ENCODE measurements around the gene FOXP1. TPM values are rescaled to one million over a fixed set of nuclear protein-coding genes. Genes with fewer than 3 reads are reported as not detected.
A peak's percentile ranks its signal among the peaks of the same experiment; 100 is the strongest.

The FOXP1 gene
- total and polyA plus RNA-seq, 3 experiments from 2014 or later: 142 to 185 (median 147) TPM

DNA sequence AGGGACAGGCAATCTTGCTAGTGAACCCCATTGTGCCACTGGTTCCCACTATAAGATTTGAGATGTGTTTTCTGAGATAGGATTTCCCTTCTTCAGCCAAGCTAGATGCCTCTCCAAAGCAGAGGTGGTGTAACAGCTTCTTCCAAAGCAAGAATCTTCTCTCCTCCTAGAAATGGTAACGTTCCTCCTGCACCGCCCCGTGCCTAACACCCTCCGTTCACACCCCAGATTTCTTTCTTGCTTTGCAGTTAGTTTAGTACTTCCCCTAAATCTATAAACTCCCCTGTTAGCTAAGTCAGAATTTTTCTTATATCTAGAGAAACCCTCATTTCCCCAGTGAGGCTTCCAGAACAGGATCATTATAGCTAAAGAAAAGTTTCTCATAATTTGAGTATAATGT, 653.5 kb downstream of the FOXP1 start:
- H3K9me3 ChIP-seq (ENCODE audit: low read length): no peaks in the 10 kb centered on the region
- ChIA-PET POLR2A (no interaction called here), CTCF (no interaction called here)
- Mint-ChIP-seq H3K36me3 (peaks cover 0 to 4% (median 0%) of the 10 kb centered on the region in 3 donors), H3K27ac (no peak overlapping the region), H3K4me3 (no peak overlapping the region), H3K9me3 (no peaks in the 10 kb centered on the region), H3K4me1 (peaks cover 4 to 7% (median 5%) of the 10 kb centered on the region in 3 donors), H3K27me3 (no peaks in the 10 kb centered on the region)
- no peak for DNase-seq
- H3K27me3 ChIP-seq (ENCODE audit: insufficient read depth, low read length, poor library complexity, severe bottlenecking): no peaks in the 10 kb centered on the region
- no peak overlapping the region for H3K27ac ChIP-seq (ENCODE audit: low read depth, low read length)
- H3K36me3 ChIP-seq (ENCODE audit: insufficient read depth, low read length): no peaks in the 10 kb centered on the region
- H3K4me3 ChIP-seq (ENCODE audit: low read length): no peak overlapping the region
- H3K4me1 ChIP-seq (ENCODE audit: insufficient read depth, low read length): no peaks in the 10 kb centered on the region

DNA sequence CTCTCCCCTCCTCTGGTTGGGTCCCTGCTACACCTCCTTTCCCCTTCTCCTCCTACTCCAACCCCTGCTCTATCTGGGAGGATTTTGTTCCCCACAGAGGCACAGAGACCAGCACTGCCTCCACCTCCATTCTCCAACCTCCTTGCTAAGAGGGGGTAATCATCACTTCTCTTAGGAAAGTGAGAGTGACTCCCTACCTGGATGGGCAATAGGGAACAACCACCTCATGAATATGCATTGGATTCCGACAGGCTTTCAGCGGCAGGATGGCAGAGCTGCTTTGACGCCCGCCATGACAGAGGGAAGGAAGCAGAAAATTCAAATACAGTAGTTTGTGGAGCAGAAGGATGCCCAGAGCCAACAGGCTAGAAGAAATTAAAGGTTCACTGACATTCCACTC, 656.3 kb downstream of the FOXP1 start:
- H3K9me3 Mint-ChIP-seq: peaks cover 0 to 8% (median 0%) of the 10 kb centered on the region in 5 donors
- H3K4me3 ChIP-seq (ENCODE audit: low read length): no peak overlapping the region
- no peaks in the 10 kb centered on the region for H3K4me1 ChIP-seq (ENCODE audit: insufficient read depth, low read length)
- ChIA-PET POLR2A (no interaction called here), CTCF (no interaction called here)
- H3K9me3 ChIP-seq (ENCODE audit: low read length): no peaks in the 10 kb centered on the region
- no peak overlapping the region for H3K4me3 Mint-ChIP-seq
- H3K4me1 Mint-ChIP-seq: no peaks in the 10 kb centered on the region
- no peak for DNase-seq
- H3K36me3 ChIP-seq (ENCODE audit: insufficient read depth, low read length): no peaks in the 10 kb centered on the region
- no peaks in the 10 kb centered on the region for H3K27me3 ChIP-seq (ENCODE audit: insufficient read depth, low read length, poor library complexity, severe bottlenecking)
- peaks cover 0 to 4% (median 0%) of the 10 kb centered on the region in 3 donors for H3K36me3 Mint-ChIP-seq
- no peaks in the 10 kb centered on the region for H3K27me3 Mint-ChIP-seq
- H3K27ac ChIP-seq (ENCODE audit: low read depth, low read length): no peak overlapping the region
- H3K27ac Mint-ChIP-seq: peak overlapping the region in 1 of 8 donors; percentile 69

DNA sequence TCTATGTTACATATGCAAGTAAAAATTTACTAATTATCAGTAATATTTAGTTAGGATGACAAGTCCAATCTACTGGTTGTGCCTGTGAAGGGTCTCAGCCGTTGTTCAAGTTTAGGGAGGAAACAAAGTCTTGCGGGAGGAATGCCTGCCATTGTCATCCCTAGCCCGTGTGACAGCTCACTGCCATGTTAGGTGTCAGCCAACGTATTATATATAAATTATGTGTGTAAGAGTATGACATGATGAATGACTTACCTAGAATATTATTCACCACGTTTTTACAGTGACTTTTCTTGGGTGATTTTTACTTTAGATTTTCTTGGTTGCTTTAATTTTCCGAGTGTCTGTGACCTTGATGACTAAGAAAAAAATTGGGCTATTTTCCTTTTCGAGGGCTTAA, 656.7 kb downstream of the FOXP1 start:
- no peaks in the 10 kb centered on the region for H3K4me1 Mint-ChIP-seq
- peaks cover 0 to 8% (median 0%) of the 10 kb centered on the region in 5 donors for H3K9me3 Mint-ChIP-seq
- H3K27ac ChIP-seq (ENCODE audit: low read depth, low read length): no peak overlapping the region
- no peaks in the 10 kb centered on the region for H3K9me3 ChIP-seq (ENCODE audit: low read length)
- ChIA-PET POLR2A (no interaction called here), CTCF (no interaction called here)
- H3K4me3 Mint-ChIP-seq: no peak overlapping the region
- no peak overlapping the region for H3K4me3 ChIP-seq (ENCODE audit: low read length)
- no peaks in the 10 kb centered on the region for H3K27me3 Mint-ChIP-seq
- H3K36me3 Mint-ChIP-seq: peaks cover 0 to 4% (median 0%) of the 10 kb centered on the region in 3 donors
- no peaks in the 10 kb centered on the region for H3K36me3 ChIP-seq (ENCODE audit: insufficient read depth, low read length)
- no peaks in the 10 kb centered on the region for H3K4me1 ChIP-seq (ENCODE audit: insufficient read depth, low read length)
- no peaks in the 10 kb centered on the region for H3K27me3 ChIP-seq (ENCODE audit: insufficient read depth, low read length, poor library complexity, severe bottlenecking)
- no peak for DNase-seq
- H3K27ac Mint-ChIP-seq: peak overlapping the region in 1 of 8 donors; percentile 69

DNA sequence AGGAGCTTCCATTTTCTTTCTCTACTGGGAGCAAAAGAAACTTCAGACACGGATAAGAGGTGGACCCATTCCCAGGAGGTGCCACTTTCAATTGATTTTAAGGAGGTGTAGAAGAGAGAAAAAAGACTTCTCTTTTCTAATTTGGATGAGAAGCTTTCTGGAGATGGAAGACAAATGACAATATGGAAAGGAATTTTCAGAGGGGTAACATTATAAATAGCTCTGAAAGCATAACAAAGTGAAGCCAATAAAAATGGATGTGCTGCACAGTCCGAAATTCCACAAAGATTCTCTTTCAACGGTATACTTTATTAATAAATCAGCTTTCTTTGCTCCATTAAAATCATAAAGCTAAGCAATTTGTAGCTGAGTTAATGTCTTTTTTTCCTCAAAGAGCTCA, 663.9 kb downstream of the FOXP1 start:
- no peaks in the 10 kb centered on the region for H3K36me3 Mint-ChIP-seq
- no peak overlapping the region for H3K27ac Mint-ChIP-seq

DNA sequence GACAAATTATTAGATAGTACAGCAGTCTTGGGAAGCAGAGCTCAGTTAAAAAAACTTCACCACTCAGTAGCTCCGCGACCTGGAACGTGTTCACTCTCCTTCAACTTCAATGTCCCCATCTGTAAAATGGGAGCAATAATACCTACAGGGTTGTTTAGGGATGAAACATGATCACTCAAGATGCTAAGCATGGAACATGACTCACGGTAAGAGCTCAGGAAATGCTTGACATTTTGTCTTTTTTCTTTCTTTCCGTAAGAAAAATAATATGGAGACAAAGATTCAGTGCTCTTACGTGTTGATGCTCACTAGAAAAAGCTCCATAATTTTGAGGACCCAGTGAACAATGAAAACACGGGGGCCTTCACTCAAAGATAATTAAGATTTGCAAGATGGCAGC, 664.4 kb downstream of the FOXP1 start:
- Mint-ChIP-seq H3K4me3 (no peak overlapping the region), H3K4me1 (no peaks in the 10 kb centered on the region), H3K36me3 (no peaks in the 10 kb centered on the region), H3K27ac (no peak overlapping the region), H3K9me3 (peaks cover 0 to 8% (median 0%) of the 10 kb centered on the region in 5 donors), H3K27me3 (peaks cover 6 to 27% of the 10 kb centered on the region in 2 donors)
- no peaks in the 10 kb centered on the region for H3K9me3 ChIP-seq (ENCODE audit: low read length)
- H3K27me3 ChIP-seq (ENCODE audit: insufficient read depth, low read length, poor library complexity, severe bottlenecking): no peaks in the 10 kb centered on the region
- no peak overlapping the region for H3K27ac ChIP-seq (ENCODE audit: low read depth, low read length)
- no peaks in the 10 kb centered on the region for H3K36me3 ChIP-seq (ENCODE audit: insufficient read depth, low read length)
- H3K4me1 ChIP-seq (ENCODE audit: insufficient read depth, low read length): no peaks in the 10 kb centered on the region
- H3K4me3 ChIP-seq (ENCODE audit: low read length): no peak overlapping the region
- POLR2A ChIA-PET: no interaction called here
- CTCF ChIA-PET: no interaction called here
- no peak for DNase-seq

More for the DNA sequence above, 663.9 kb downstream of the FOXP1 start:
- H3K36me3 ChIP-seq (ENCODE audit: insufficient read depth, low read length): no peaks in the 10 kb centered on the region
- no peaks in the 10 kb centered on the region for H3K9me3 ChIP-seq (ENCODE audit: low read length)
- no peak for DNase-seq
- H3K9me3 Mint-ChIP-seq: peaks cover 0 to 8% (median 0%) of the 10 kb centered on the region in 5 donors
- no peaks in the 10 kb centered on the region for H3K4me1 ChIP-seq (ENCODE audit: insufficient read depth, low read length)
- H3K4me3 ChIP-seq (ENCODE audit: low read length): no peak overlapping the region
- ChIA-PET POLR2A (no interaction called here), CTCF (no interaction called here)
- peaks cover 6 to 27% of the 10 kb centered on the region in 2 donors for H3K27me3 Mint-ChIP-seq
- H3K27ac ChIP-seq (ENCODE audit: low read depth, low read length): no peak overlapping the region
- H3K27me3 ChIP-seq (ENCODE audit: insufficient read depth, low read length, poor library complexity, severe bottlenecking): no peaks in the 10 kb centered on the region
- H3K4me3 Mint-ChIP-seq: no peak overlapping the region
- H3K4me1 Mint-ChIP-seq: no peaks in the 10 kb centered on the region

DNA sequence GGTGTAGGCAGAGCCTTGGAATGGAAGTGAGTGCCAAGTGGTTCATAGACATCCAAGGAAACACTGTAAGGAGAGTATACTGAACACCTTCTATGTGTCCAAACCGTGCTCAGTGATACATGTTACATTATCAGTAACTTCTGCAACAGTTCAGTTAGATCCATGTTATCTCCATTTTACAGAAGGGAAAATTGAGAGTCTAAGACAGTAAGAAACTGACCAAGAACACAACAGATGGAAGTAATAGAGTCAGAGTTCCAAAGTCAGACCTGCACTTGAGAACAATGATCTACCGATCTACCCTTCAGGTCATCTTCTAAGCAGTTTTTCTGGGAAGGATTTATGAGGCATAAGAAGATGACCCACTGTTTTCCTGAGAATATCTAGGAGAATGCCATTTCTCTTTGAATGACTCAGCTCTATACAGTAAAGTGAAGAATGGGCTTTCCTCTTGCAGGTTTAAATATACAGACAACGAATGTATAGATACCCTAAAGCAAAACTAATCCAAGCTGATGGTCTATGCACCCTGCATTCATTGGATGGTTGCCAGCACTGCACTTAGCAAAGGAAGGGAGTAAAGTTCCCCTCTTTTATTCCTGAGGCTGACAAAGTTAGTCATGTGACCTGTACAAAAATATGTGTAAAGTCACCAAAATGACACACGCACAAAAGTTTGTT, 667.0 kb downstream of the FOXP1 start:
- no peak overlapping the region for H3K4me3 Mint-ChIP-seq
- Histone ChIP-seq H3K27me3 (ENCODE audit: insufficient read depth, low read length, poor library complexity, severe bottlenecking) (no peaks in the 10 kb centered on the region), H3K4me3 (ENCODE audit: low read length) (no peak overlapping the region), H3K9me3 (ENCODE audit: low read length) (no peaks in the 10 kb centered on the region), H3K27ac (ENCODE audit: low read depth, low read length) (no peak overlapping the region), H3K36me3 (ENCODE audit: insufficient read depth, low read length) (no peaks in the 10 kb centered on the region), H3K4me1 (ENCODE audit: insufficient read depth, low read length) (no peaks in the 10 kb centered on the region)
- no peak for DNase-seq
- no peaks in the 10 kb centered on the region for H3K9me3 Mint-ChIP-seq
- H3K27me3 Mint-ChIP-seq: peaks cover 10 to 43% of the 10 kb centered on the region in 2 donors
- ChIA-PET POLR2A (no interaction called here), CTCF (no interaction called here)
- no peaks in the 10 kb centered on the region for H3K4me1 Mint-ChIP-seq
- no peaks in the 10 kb centered on the region for H3K36me3 Mint-ChIP-seq
- H3K27ac Mint-ChIP-seq: no peak overlapping the region

DNA sequence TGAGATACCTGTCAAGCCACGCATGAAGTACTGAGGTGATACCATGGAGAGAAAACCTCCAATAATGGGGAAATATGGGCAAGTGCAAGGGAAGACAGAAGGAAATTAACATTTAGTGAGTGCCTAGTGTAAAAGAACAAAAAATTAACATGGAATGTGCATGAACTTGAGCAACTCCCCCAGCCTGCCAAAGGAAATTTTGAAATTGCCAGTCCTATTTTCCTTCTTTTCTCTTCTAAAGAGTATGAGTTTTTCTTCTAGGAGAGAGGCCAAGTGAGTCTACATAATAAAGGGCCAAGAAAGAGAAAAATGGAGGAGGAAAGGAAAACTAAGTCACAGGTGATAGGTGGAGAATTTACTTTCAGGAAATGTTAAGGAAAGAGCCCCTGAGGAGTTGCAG, 668.7 kb downstream of the FOXP1 start:
- Histone ChIP-seq H3K4me3 (ENCODE audit: low read length) (no peak overlapping the region), H3K27me3 (ENCODE audit: insufficient read depth, low read length, poor library complexity, severe bottlenecking) (no peaks in the 10 kb centered on the region), H3K9me3 (ENCODE audit: low read length) (no peaks in the 10 kb centered on the region), H3K4me1 (ENCODE audit: insufficient read depth, low read length) (no peaks in the 10 kb centered on the region), H3K36me3 (ENCODE audit: insufficient read depth, low read length) (no peaks in the 10 kb centered on the region), H3K27ac (ENCODE audit: low read depth, low read length) (no peak overlapping the region)
- POLR2A ChIA-PET: no interaction called here
- no peak for DNase-seq
- Mint-ChIP-seq H3K36me3 (no peaks in the 10 kb centered on the region), H3K27ac (no peak overlapping the region), H3K4me3 (no peak overlapping the region), H3K4me1 (no peaks in the 10 kb centered on the region), H3K27me3 (peaks cover 14 to 49% of the 10 kb centered on the region in 2 donors), H3K9me3 (no peaks in the 10 kb centered on the region)
- CTCF ChIA-PET: no interaction called here

DNA sequence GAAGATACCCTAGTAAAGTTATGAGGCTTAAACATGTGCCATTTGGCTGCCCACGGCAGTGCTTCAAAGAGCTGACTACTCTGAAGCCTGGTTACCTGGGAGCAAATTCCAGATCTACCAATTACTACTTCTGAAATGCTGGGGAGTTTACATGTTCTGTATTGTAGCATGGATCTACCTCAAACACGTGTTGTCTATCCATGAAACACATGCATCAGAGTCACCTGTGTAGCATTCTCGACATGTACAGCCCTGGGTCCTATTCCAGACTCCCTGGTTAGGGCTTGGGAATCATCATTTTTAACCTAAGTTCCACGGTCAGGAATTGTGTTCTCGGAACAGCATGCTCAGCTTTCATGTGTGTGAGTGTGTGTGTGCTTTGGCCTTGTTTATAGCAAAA, 671.8 kb downstream of the FOXP1 start:
- H3K9me3 ChIP-seq (ENCODE audit: low read length): no peaks in the 10 kb centered on the region
- H3K27ac Mint-ChIP-seq: no peak overlapping the region
- H3K4me1 Mint-ChIP-seq: no peaks in the 10 kb centered on the region
- H3K9me3 Mint-ChIP-seq: no peaks in the 10 kb centered on the region
- no peaks in the 10 kb centered on the region for H3K27me3 ChIP-seq (ENCODE audit: insufficient read depth, low read length, poor library complexity, severe bottlenecking)
- peaks cover 9 to 49% of the 10 kb centered on the region in 2 donors for H3K27me3 Mint-ChIP-seq
- H3K27ac ChIP-seq (ENCODE audit: low read depth, low read length): no peak overlapping the region
- H3K36me3 Mint-ChIP-seq: no peaks in the 10 kb centered on the region
- ChIA-PET CTCF (no interaction called here), POLR2A (no interaction called here)
- no peak overlapping the region for H3K4me3 ChIP-seq (ENCODE audit: low read length)
- no peaks in the 10 kb centered on the region for H3K36me3 ChIP-seq (ENCODE audit: insufficient read depth, low read length)
- H3K4me3 Mint-ChIP-seq: no peak overlapping the region
- DNase-seq: no peak
- no peaks in the 10 kb centered on the region for H3K4me1 ChIP-seq (ENCODE audit: insufficient read depth, low read length)

Data from CD8-positive, alpha-beta memory T cell (primary cell).